COLO668 (cell line): Measurements from ENCODE around the gene HNRNPM.
"Not testable (repeated sequence)": the region's sequence is repeated elsewhere in the genome, so short reads cannot be mapped to it uniquely, and the experiment has no call there.

Experiments
- DNase-seq: peaks from one replicate; lab custom pipeline; 2025; ENCODE audit not compliant: unreplicated experiment; lab: John Stamatoyannopoulos, UW

HNRNPM gene

GRCh38 chr19:8511573-8512101 is 66.9 kb downstream of the HNRNPM start:
- DNase-seq, result no peak

DNA sequence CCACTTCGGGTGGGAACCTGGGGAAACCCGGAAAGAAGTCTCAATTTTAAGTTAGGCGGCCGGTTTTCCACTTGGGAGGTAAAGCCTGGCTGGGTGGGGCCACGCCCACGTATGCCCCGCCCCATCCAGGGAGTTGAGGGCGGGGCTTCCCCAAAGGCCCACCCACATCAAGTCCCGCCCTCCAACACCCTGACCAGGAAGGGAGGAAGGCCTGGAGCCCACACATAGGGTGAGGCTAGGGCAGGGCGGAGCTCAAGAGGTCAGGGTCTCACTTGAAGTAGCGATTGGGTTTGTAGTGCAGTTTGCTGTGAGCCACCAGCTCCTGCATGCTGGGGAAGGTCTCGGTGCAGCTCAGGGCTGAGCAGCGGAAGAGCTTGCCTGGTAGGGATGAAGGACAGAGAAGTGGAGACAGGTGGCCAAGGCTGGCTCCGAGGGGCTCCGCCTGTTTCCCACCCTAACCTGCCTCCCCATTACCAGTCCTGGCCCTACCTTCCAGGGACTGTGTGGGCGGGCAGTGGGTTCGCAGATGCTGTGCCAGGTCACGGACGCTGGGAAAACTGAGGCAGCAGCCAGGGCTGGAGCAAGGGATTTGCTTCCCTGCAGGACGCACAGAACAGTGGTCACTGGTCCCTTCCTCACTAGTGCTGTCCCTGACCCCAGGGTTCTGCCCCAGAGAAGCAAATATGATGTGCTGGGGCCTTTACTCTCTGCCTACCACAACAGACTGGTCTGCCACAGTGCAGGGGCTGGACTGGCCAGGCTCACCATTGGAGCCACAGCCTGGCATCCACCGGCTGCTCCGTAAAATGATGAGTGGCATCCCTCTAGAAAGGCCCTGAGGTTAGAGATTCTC is 67.6 kb downstream of the HNRNPM start:
- DNase-seq, result peak; percentile 16

- no peak for DNase-seq
Observed at GRCh38 chr19:8513036-8513686, 68.4 kb downstream of the HNRNPM start.

DNA sequence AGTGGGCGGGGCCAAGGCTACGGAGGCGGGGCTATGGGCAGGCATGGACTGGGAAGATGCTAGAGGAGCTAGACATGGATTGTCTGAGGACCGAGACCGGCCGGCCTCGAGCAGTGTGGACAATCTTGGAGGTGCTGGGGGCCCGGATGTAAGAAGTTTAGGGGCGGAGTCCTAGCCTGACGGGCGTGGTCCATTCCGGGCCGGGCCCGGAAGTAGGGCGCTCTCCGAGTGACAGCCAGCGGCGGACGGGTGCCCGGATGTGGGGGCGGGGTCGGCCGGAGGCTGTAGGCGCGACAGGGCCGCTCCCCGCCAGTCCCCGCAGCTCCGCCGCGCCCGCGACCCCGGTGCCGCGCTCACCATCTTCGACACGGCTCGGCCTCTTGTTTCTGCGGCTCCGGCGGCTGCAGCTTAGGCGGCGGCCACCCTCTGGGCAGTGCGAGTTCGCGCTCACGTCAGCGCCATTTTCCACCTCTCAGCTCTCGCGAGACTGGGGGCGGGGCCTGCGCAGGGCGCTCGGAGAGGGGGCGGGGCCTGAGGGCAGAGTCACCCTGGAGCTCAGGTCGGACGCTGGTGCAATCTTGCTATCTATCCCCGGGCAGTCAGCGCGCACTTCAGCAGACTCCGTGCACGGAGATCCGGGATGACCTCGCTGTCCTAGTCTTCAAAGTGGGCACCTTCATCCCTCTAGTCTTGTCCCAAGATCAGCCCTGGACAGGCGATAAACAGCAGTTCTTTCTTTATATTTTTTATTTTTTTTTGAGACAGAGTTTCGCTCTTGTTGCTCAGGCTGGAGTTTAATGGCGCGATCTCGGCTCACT is 69.1 kb downstream of the HNRNPM start, which contains the start of gene ZNF414:
Gene ZNF414 (minus strand): TSS at position 481 of the 818 bp plus-strand sequence. CDS start 121 bp downstream, at position 360.
- DNase-seq, result peak; percentile 95

DNA sequence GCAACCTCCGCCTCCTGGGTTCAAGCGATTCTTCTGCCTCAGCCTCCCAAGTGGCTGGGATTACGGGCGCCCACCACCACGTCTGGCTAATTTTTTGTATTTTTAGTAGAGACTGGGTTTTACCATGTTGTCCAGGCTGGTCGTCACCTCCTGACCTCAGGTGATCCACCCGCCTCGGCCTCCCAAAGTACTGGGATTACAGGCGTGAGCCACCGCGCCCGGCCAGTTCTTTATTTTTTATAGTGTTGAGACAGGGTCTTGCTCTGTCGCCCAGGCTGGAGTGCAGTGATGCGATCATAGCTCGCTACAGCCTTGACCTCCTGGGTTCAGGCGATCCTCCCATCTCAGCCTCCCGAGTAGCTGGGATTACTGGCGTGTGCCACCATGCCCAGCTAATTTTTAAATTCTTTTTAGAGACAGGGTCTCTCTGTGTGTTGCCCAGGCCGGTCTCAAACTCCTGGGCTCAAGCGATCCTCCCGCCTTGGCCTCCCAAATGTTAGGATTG is 69.8 kb downstream of the HNRNPM start:
- not testable (repeated sequence) for DNase-seq

DNA sequence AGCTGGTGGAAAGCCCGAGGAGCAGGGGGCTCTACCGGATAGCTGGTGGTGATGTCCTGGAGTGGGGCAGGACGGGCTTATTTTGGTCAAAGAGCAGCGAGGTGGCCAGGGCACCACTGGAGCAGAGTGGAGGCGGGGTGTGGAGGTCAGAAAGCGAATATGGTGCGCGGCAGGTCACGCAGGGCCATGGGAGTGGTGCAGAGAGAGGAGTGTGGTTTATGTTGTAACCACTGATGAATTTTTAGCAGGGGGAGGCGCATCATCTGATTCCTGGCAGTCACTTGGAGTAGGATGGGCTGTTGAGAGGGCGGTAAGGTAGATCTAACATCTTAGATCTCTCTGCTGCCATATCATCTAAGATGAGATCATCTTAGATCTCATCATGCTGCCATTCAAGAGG is 70.5 kb downstream of the HNRNPM start:
- no peak for DNase-seq

GRCh38 chr19:8517551-8518442 is 73.0 kb downstream of the HNRNPM start:
- no peak for DNase-seq

- DNase-seq, result no peak
Observed at GRCh38 chr19:8518536-8518935, 73.8 kb downstream of the HNRNPM start.

- DNase-seq, result no peak
Observed at GRCh38 chr19:8519388-8519787, 74.6 kb downstream of the HNRNPM start.

- no peak for DNase-seq
Observed at GRCh38 chr19:8525401-8525684, 80.6 kb downstream of the HNRNPM start.

DNA sequence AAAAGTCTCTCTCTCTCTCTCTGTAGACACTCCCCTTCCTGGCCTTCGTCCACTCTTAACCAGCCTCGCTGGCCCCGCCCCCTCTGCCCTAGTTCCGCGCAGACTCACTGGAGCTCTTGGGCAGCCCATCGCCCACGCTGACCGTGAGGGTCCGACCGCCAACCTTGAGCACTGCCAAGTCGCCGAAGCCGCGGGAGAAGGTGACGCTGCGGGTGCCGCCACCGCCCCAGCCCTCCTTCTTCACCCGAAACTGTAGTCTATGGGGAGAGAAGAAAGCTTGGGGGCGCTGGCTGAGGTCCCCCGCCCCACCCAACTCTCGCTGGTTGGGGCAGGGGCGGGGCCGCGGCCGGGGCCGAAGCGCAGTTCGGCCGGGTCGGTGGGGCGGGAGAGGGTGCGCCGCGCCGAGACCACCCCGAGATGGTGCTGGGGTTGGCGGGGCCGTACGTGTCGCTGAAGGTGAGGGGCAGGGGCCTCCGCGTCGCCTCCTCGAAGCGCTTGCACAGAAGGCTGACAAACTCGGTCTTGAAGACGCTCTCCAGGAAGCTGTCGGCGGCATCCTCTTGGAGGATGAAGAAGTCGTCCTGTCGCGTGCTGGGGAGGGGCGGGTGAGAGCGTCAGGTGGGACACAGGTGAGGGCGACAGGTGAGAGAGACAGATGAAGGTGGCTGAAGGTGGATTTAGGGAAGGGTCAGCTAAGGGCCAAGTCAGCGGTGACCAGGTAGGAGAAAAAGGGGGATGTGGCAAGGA is 81.7 kb downstream of the HNRNPM start:
- DNase-seq, result no peak

- DNase-seq, result no peak
Observed at GRCh38 chr19:8528500-8528899, 83.7 kb downstream of the HNRNPM start.

GRCh38 chr19:8529369-8530006 is 84.7 kb downstream of the HNRNPM start:
- DNase-seq, result no peak

GRCh38 chr19:8530061-8530679 is 85.4 kb downstream of the HNRNPM start:
- DNase-seq, result no peak

DNA sequence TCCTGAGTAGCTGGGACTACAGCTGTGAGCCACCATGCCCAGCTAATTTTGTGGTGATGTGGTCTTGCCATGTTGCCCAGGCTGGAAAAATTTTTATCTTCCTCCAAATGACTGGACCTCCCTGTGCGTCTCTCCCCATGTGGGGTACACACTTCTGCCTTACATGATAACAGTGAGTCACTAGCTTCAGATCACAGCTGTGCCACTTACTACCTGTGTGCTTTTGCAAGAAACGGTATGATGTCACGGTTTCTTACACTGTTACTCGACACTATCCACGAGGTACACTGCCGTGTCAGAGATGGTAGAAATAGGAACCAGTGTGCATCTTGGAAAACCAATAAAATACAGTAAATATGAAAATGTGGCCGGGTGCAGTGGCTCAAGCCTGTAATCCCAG is 86.7 kb downstream of the HNRNPM start:
- DNase-seq, result no peak

- no peak for DNase-seq
Observed at GRCh38 chr19:8532225-8532624, 87.5 kb downstream of the HNRNPM start.

DNA sequence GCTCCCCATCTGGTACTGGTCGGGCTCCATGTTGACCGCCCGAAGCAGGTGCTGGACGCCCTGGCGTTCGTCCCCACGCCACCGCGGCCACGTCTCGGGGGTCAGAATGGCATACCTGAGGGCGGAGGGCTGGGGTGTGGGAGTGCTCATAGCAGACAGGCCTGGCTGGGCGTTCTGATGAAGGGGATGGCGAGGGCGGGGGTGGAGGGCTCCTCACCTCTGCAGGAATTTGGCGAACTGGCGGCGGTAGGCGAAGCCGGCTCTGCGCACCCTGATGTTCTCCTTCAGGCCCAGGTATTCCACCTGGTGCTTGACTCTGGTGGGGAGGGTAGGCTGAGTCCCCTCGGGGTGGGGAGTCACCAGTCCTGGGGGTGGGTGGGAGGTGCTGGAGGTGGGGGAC is 91.5 kb downstream of the HNRNPM start:
- DNase-seq, result no peak

DNA sequence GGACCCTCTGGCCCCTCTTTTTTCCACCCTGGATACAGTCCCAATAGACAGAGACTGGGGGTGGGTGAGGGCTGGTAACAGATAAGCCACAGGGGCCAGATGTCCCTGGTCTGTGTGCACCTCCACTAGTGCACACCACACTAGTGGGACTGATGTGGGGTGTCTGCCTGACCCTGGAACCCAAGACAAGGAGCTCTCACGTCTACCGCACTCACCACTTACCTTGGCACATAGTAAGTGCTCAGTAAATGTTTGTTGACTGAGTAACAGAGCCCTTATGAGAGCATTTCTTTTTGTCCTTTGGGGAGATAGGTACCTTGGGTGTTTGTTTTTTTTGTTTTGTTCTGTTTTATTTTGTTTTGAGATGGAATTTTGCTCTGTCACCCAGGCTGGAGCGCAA is 92.3 kb downstream of the HNRNPM start:
- DNase-seq, result no peak
